ENCODE data around the gene KIF26B. TPM values are rescaled to one million over a fixed set of nuclear protein-coding genes. Genes with fewer than 3 reads are reported as not detected.

Gene KIF26B
- total RNA-seq, 1 experiment from 2014 or later: not detected

GRCh38 chr1:245232931-245233330, 78.1 kb downstream of the KIF26B start:
- Histone ChIP-seq H3K4me3 (no peak overlapping the region), H3K36me3 (no peaks in the 10 kb centered on the region), H3K9me3 (no peaks in the 10 kb centered on the region), H3K27me3 (no peaks in the 10 kb centered on the region)
- DNase-seq: no peak

- H3K27me3 ChIP-seq: no peaks in the 10 kb centered on the region
- no peak overlapping the region for H3K4me3 ChIP-seq
- DNase-seq: no peak
Observed at GRCh38 chr1:245234217-245235081, 79.7 kb downstream of the KIF26B start.

GRCh38 chr1:245235156-245235555, 80.4 kb downstream of the KIF26B start:
- H3K27me3 ChIP-seq: no peaks in the 10 kb centered on the region

More at GRCh38 chr1:245234217-245235081, 79.7 kb downstream of the KIF26B start:
- no peaks in the 10 kb centered on the region for H3K36me3 ChIP-seq
- no peaks in the 10 kb centered on the region for H3K9me3 ChIP-seq

GRCh38 chr1:245240648-245241165, 85.9 kb downstream of the KIF26B start:
- no peak for DNase-seq
- no peaks in the 10 kb centered on the region for H3K9me3 ChIP-seq
- no peaks in the 10 kb centered on the region; the same call in 1 of the 2 replicates for H3K27me3 ChIP-seq
- H3K36me3 ChIP-seq: no peaks in the 10 kb centered on the region
- H3K4me3 ChIP-seq: no peak overlapping the region

More at GRCh38 chr1:245235156-245235555, 80.4 kb downstream of the KIF26B start:
- H3K9me3 ChIP-seq: no peaks in the 10 kb centered on the region
- H3K4me3 ChIP-seq: no peak overlapping the region
- no peak for DNase-seq
- no peaks in the 10 kb centered on the region for H3K36me3 ChIP-seq

DNA sequence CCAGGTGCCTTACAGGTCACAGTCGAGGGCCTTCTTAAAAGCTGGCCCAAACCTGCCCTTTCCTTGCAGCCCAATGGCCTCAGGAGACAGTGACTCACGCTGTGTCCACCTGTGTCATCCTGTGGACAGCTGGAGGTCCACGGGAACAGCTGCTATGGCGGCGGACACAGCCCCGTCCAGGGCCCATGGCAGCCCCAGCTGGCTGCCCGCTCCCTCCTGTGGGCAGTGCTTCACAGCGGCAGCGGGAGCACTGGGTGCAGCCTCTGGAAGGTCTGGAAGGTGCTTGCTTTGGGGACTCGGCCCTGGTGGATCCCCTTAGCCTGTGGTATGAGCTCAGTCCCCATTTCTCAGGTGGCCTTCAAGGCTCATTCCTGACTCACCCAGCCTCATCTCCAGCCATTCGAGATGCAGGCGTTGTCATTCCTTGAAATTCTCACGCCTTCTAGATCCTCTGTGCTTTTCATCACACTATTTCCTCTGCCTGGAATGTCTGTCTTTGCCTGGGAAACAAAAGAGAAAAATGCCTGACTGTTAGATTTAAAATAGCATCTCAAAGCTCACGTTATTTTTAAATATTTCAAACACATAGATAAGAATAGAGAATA, 86.8 kb downstream of the KIF26B start:
- DNase-seq: no peak
- no peak overlapping the region for H3K4me3 ChIP-seq
- H3K27me3 ChIP-seq: no peaks in the 10 kb centered on the region; the same call in 1 of the 2 replicates
- H3K9me3 ChIP-seq: no peaks in the 10 kb centered on the region
- H3K36me3 ChIP-seq: no peaks in the 10 kb centered on the region

GRCh38 chr1:245242989-245243388, 88.2 kb downstream of the KIF26B start:
- no peaks in the 10 kb centered on the region for H3K9me3 ChIP-seq
- no peaks in the 10 kb centered on the region for H3K36me3 ChIP-seq
- no peak for DNase-seq
- no peak overlapping the region for H3K4me3 ChIP-seq
- H3K27me3 ChIP-seq: no peaks in the 10 kb centered on the region; the same call in 1 of the 2 replicates

GRCh38 chr1:245245021-245245667, 90.4 kb downstream of the KIF26B start:
- Histone ChIP-seq H3K9me3 (no peaks in the 10 kb centered on the region), H3K36me3 (no peaks in the 10 kb centered on the region), H3K27me3 (no peaks in the 10 kb centered on the region; the same call in 1 of the 2 replicates), H3K4me3 (no peak overlapping the region)
- no peak for DNase-seq

DNA sequence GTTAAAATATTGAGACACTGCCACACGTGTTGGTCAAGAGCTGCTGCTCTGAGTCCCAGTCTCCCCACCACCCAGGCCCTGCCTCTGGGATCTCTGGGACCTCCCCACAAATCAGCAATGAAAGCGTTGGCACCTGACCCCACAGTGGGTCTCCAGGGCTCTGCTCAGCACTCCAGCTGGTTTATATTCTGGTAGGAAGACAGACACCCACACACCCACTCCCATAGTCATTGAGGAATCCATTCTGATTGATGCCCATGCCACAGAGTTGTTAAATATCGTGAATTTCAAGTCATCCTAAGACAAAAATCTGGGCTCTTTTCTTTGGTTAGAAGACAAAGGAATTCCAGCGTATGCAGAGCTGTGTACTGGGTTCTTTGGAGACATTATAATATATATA, 91.6 kb downstream of the KIF26B start:
- DNase-seq: no peak
- H3K36me3 ChIP-seq: no peaks in the 10 kb centered on the region
- no peaks in the 10 kb centered on the region for H3K9me3 ChIP-seq
- H3K27me3 ChIP-seq: no peaks in the 10 kb centered on the region; the same call in 1 of the 2 replicates
- H3K4me3 ChIP-seq: no peak overlapping the region

DNA sequence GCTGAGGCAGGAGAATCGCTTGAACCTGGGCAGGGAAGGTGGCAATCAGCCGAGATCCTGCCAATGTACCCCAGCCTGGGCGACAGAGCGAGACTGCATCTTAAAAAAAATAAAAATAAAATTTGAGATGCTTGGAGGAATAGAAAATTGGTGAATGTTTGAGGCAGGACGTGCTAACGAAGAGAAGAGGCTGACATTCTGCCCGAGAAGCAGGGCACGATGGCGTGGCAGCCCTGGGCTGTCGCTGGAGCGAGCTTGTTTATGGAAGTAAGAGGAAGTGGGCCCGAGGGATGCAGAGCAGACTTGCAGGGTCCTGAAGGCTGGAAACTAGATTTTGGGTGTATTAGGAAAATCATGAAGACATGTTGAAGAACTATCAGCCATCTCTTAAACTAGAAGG, 92.6 kb downstream of the KIF26B start:
- Histone ChIP-seq H3K36me3 (no peaks in the 10 kb centered on the region), H3K9me3 (no peaks in the 10 kb centered on the region), H3K4me3 (no peak overlapping the region), H3K27me3 (no peaks in the 10 kb centered on the region; the same call in 1 of the 2 replicates)
- DNase-seq: no peak

- H3K36me3 ChIP-seq: no peaks in the 10 kb centered on the region
Observed at GRCh38 chr1:245247801-245248200, 93.0 kb downstream of the KIF26B start.

GRCh38 chr1:245248231-245248731, 93.5 kb downstream of the KIF26B start:
- Histone ChIP-seq H3K36me3 (no peaks in the 10 kb centered on the region), H3K9me3 (no peaks in the 10 kb centered on the region), H3K27me3 (no peaks in the 10 kb centered on the region; the same call in 1 of the 2 replicates), H3K4me3 (no peak overlapping the region)
- DNase-seq: no peak

More at GRCh38 chr1:245247801-245248200, 93.0 kb downstream of the KIF26B start:
- no peaks in the 10 kb centered on the region; the same call in 1 of the 2 replicates for H3K27me3 ChIP-seq
- H3K4me3 ChIP-seq: no peak overlapping the region
- no peaks in the 10 kb centered on the region for H3K9me3 ChIP-seq
- no peak for DNase-seq

- DNase-seq: no peak
- H3K9me3 ChIP-seq: no peaks in the 10 kb centered on the region
- H3K27me3 ChIP-seq: no peaks in the 10 kb centered on the region; the same call in 1 of the 2 replicates
- H3K36me3 ChIP-seq: no peaks in the 10 kb centered on the region
- no peak overlapping the region for H3K4me3 ChIP-seq
Observed at GRCh38 chr1:245255783-245256182, 101.0 kb downstream of the KIF26B start.

GRCh38 chr1:245256528-245256927, 101.7 kb downstream of the KIF26B start:
- Histone ChIP-seq H3K27me3 (no peaks in the 10 kb centered on the region; the same call in 1 of the 2 replicates), H3K4me3 (no peak overlapping the region), H3K9me3 (no peaks in the 10 kb centered on the region), H3K36me3 (no peaks in the 10 kb centered on the region)
- DNase-seq: no peak

GRCh38 chr1:245258271-245258920, 103.6 kb downstream of the KIF26B start:
- Histone ChIP-seq H3K36me3 (no peaks in the 10 kb centered on the region), H3K27me3 (no peaks in the 10 kb centered on the region), H3K9me3 (no peaks in the 10 kb centered on the region), H3K4me3 (no peak overlapping the region)
- no peak for DNase-seq

- Histone ChIP-seq H3K4me3 (no peak overlapping the region), H3K27me3 (no peaks in the 10 kb centered on the region; the same call in 1 of the 2 replicates), H3K36me3 (no peaks in the 10 kb centered on the region), H3K9me3 (no peaks in the 10 kb centered on the region)
- no peak for DNase-seq
Observed at GRCh38 chr1:245260110-245260882, 105.5 kb downstream of the KIF26B start.
